WTC11 (cell line): ENCODE measurements around the gene ST6GALNAC3. TPM values are rescaled to one million over a fixed set of nuclear protein-coding genes. Genes with fewer than 3 reads are reported as not detected.

Source experiments
- ATAC-seq: fragments of 200-7000 bp; cut with Tn5 transposase; 2 replicates; pipeline ENCODE4 v1.10.0; 2021; ENCODE audit warnings: mild to moderate bottlenecking, moderate library complexity
- CTCF ChIA-PET: fragments of 300-600 bp; sonication (Branson Sonifier 250); formaldehyde crosslinking; loops from one replicate; lab custom pipeline; 2021; ENCODE audit warnings: antibody characterized with exemption; lab: Charles Lee
- POLR2A ChIA-PET: fragments of 350-600 bp; sonication (Branson Sonifier 250); formaldehyde crosslinking; loops from one replicate; lab custom pipeline; 2021; ENCODE audit warnings: antibody characterized with exemption; lab: Charles Lee
- DNase-seq: peaks from one replicate; pipeline ENCODE4 v3.0.0; 2021; ENCODE audit warnings: low spot score
- H3K27ac Mint-ChIP-seq: 2 replicates; pipeline ENCODE4 v1.8.0; 2021; ENCODE audit warnings: mixed read lengths
- H3K27me3 Mint-ChIP-seq: 2 replicates; pipeline ENCODE4 v1.8.0; 2021; ENCODE audit warnings: low read depth, mild to moderate bottlenecking, moderate library complexity, mixed read lengths
- H3K36me3 Mint-ChIP-seq: 2 replicates; pipeline ENCODE4 v1.8.0; 2021; ENCODE audit warnings: mixed read lengths
- H3K4me1 Mint-ChIP-seq: 2 replicates; pipeline ENCODE4 v1.8.0; 2022; ENCODE audit warnings: mixed read lengths
- H3K4me3 Mint-ChIP-seq: 2 replicates; pipeline ENCODE4 v1.8.0; 2021; ENCODE audit warnings: mild to moderate bottlenecking, moderate library complexity, mixed read lengths
- H3K9me3 Mint-ChIP-seq: 2 replicates; pipeline ENCODE4 v1.8.0; 2021; ENCODE audit warnings: mixed read lengths
- ATF6 ChIP-seq: sonication (generic); formaldehyde crosslinking; IDR thresholded peaks from 2 replicates; pipeline ENCODE4 v1.8.1; 2023; ENCODE audit warnings: mild to moderate bottlenecking, missing genetic modification reagents
- E2F1 ChIP-seq: sonication (generic); formaldehyde crosslinking; IDR thresholded peaks from 2 replicates; pipeline ENCODE4 v1.8.0; 2022; ENCODE audit warnings: mild to moderate bottlenecking, missing genetic modification reagents
- E2F5 ChIP-seq: sonication (generic); formaldehyde crosslinking; IDR thresholded peaks from 2 replicates; pipeline ENCODE4 v1.8.1; 2022; ENCODE audit warnings: mild to moderate bottlenecking, moderate library complexity, missing genetic modification reagents
- FOXK1 ChIP-seq: sonication (generic); formaldehyde crosslinking; IDR thresholded peaks from 2 replicates; pipeline ENCODE4 v1.8.0; 2022; ENCODE audit warnings: mild to moderate bottlenecking, moderate library complexity, missing genetic modification reagents
- FOXP4 ChIP-seq: sonication (generic); formaldehyde crosslinking; IDR thresholded peaks from 2 replicates; pipeline ENCODE4 v1.8.0; 2022; ENCODE audit warnings: mild to moderate bottlenecking, missing genetic modification reagents
- GRHL2 ChIP-seq: fragments of 250-450 bp; sonication (Bioruptor Pico); IDR thresholded peaks from 2 replicates; pipeline ENCODE4 v1.8.0; 2022; ENCODE audit warnings: mild to moderate bottlenecking, moderate library complexity; ENCODE audit not compliant: insufficient replicate concordance, severe bottlenecking
- NR1H2 ChIP-seq: sonication (generic); formaldehyde crosslinking; IDR thresholded peaks from 2 replicates; pipeline ENCODE4 v1.9.0; 2021; ENCODE audit warnings: mild to moderate bottlenecking, moderate library complexity, missing genetic modification reagents
- PRDM15 ChIP-seq: sonication (generic); formaldehyde crosslinking; IDR thresholded peaks from 2 replicates; pipeline ENCODE4 v1.8.0; 2022; ENCODE audit warnings: missing genetic modification reagents
- SMAD3 ChIP-seq: sonication (generic); formaldehyde crosslinking; IDR thresholded peaks from 2 replicates; pipeline ENCODE4 v1.8.0; 2022; ENCODE audit warnings: missing genetic modification reagents, mild to moderate bottlenecking, borderline replicate concordance
- ZBTB43 ChIP-seq: sonication (generic); formaldehyde crosslinking; IDR thresholded peaks from 2 replicates; pipeline ENCODE4 v1.8.1; 2023; ENCODE audit warnings: mild to moderate bottlenecking, missing genetic modification reagents
- ZNF416 ChIP-seq: fragments of 250-450 bp; sonication (Bioruptor Pico); IDR thresholded peaks from 2 replicates; pipeline ENCODE4 v1.9.0; 2021; ENCODE audit warnings: mild to moderate bottlenecking, inconsistent platforms
- total RNA-seq: library from RNA; stranded (reverse); gene quantifications from 3 replicates; pipeline ENCODE4 v1.2.3, GENCODE V29; 2021
- TF ChIP-seq, protein P1 (sequence below): sonication (generic); formaldehyde crosslinking; IDR thresholded peaks from 2 replicates; pipeline ENCODE4 v1.8.1; 2022; ENCODE audit warnings: missing genetic modification reagents, borderline replicate concordance

The ST6GALNAC3 gene
- total RNA-seq, 1 experiment from 2014 or later = 11.9 TPM

DNA sequence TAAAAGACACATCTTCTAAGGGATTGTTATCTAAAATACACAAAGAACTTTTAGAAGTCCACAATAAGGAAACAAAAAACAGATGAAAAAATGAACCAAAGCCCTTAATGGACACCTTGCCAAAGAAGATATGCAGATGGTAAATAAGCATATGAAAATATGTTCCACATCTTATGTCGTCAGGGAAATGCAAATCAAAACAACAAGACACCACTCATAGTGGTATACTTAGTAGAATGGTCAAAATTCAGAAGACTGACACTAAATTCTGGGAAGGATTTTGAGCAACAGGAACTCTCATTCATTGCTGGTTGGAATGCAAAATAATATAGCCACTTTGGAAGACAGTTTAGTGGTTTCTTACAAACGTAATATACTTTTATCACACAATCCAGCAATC is 587.0 kb downstream of the ST6GALNAC3 start (continued):
- TF ChIP-seq, protein P1, sequence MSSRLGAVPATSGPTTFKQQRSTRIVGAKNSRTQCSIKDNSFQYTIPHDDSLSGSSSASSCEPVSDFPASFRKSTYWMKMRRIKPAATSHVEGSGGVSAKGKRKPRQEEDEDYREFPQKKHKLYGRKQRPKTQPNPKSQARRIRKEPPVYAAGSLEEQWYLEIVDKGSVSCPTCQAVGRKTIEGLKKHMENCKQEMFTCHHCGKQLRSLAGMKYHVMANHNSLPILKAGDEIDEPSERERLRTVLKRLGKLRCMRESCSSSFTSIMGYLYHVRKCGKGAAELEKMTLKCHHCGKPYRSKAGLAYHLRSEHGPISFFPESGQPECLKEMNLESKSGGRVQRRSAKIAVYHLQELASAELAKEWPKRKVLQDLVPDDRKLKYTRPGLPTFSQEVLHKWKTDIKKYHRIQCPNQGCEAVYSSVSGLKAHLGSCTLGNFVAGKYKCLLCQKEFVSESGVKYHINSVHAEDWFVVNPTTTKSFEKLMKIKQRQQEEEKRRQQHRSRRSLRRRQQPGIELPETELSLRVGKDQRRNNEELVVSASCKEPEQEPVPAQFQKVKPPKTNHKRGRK (CRISPR knock-in tag) = no peak
- TF ChIP-seq SMAD3 (CRISPR knock-in tag) = no peak
- no peak for TF ChIP-seq ATF6 (CRISPR knock-in tag)
- no peak for TF ChIP-seq E2F5

DNA sequence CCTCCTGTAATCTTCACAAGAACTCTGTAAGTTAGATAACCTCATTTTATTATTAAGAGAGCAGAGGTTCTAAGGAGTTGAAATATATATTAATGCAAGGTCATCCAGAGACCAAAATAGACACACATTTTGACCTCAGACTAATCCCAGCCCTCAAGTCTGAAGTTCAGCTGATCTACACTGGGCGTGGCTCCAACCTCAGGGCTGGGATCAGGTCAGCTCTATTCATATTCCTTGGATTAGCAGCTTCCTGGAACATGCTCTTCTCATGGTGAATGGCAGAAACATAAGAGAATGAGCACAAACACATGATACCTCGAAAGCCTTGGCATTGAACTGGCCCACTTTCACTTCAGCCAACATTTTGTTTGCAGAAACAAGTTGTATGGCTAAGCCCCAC is 592.0 kb downstream of the ST6GALNAC3 start:
- CTCF ChIA-PET = no interaction called here
- ATAC-seq (no peak), DNase-seq (no peak)
- POLR2A ChIA-PET = no interaction called here
- H3K36me3 Mint-ChIP-seq = no peaks in the 10 kb centered on the region
- H3K27me3 Mint-ChIP-seq = no peaks in the 10 kb centered on the region; the same call in 1 of the 2 replicates
- H3K9me3 Mint-ChIP-seq = peaks cover 5% of the 10 kb centered on the region
- no peaks in the 10 kb centered on the region for H3K4me1 Mint-ChIP-seq
- no peak overlapping the region for H3K27ac Mint-ChIP-seq
- no peak overlapping the region for H3K4me3 Mint-ChIP-seq
- TF ChIP-seq E2F1 (CRISPR knock-in tag) (no peak), FOXP4 (CRISPR knock-in tag) (no peak), ZNF416 (CRISPR knock-in tag) (no peak), ZBTB43 (CRISPR knock-in tag) (no peak), NR1H2 (CRISPR knock-in tag) (no peak), GRHL2 (no peak), FOXK1 (no peak), PRDM15 (CRISPR knock-in tag) (no peak)
- TF ChIP-seq, all 79 proteins: peak for 0
